ENCODE measurements around the gene MNS1. TPM values are rescaled to one million over a fixed set of nuclear protein-coding genes. Genes with fewer than 3 reads are reported as not detected.

Gene MNS1
- total RNA-seq, 4 donors from 2014 or later, result 0.93 to 2.0 (median 1.3) TPM

GRCh38 chr15:56484287-56484686 is 19.4 kb upstream of the MNS1 start:
- no peaks in the 10 kb centered on the region for H3K9me3 ChIP-seq
- H3K27me3 ChIP-seq, result no peaks in the 10 kb centered on the region
- H3K4me1 ChIP-seq, result no peaks in the 10 kb centered on the region
- no peak overlapping the region for H3K27ac ChIP-seq
- 80 to 83% methylated on average over 1 of the region's 2 CpGs for WGBS, 2 donors (ENCODE audit: low coverage in 1 of 2)
- no peak for ATAC-seq
- no peak overlapping the region for H3K4me3 ChIP-seq
- no peaks in the 10 kb centered on the region for H3K36me3 ChIP-seq
- TF ChIP-seq POLR2AphosphoS5 (IDR thresholded peaks at IDR 0.05), result no peak
- no peak for TF ChIP-seq POLR2A (IDR thresholded peaks at IDR 0.05)
- TF ChIP-seq CTCF (IDR thresholded peaks at IDR 0.05), result no peak
- TF ChIP-seq EP300 (IDR thresholded peaks at IDR 0.05), result no peak

DNA sequence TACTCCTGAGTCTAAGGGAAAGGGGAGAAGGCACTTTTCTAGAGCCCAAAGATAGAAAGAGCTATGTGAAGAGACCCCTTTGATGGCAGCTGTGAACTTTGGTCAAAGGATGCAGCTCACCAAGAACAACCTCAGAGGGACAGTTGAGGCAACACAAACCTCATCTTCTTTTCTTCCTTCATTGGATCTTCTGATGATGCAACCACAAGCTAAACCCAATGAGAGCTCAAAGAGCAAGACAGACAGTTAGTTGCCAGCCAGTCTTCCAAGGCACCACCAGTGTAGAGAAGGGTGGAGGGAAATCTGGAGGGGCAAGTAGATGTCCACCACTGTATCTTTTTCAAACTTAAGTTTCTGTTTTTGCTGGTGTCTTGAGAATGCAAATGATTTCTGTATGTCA is 10.4 kb upstream of the MNS1 start:
- no peaks in the 10 kb centered on the region for H3K9me3 ChIP-seq
- no peaks in the 10 kb centered on the region for H3K4me1 ChIP-seq
- no peaks in the 10 kb centered on the region for H3K27me3 ChIP-seq
- no peaks in the 10 kb centered on the region for H3K36me3 ChIP-seq
- H3K4me3 ChIP-seq, result no peak overlapping the region
- no peak overlapping the region for H3K27ac ChIP-seq
- TF ChIP-seq CTCF (IDR thresholded peaks at IDR 0.05) (no peak), EP300 (IDR thresholded peaks at IDR 0.05) (no peak), POLR2A (IDR thresholded peaks at IDR 0.05) (no peak), POLR2AphosphoS5 (IDR thresholded peaks at IDR 0.05) (no peak)
- ATAC-seq, result no peak

DNA sequence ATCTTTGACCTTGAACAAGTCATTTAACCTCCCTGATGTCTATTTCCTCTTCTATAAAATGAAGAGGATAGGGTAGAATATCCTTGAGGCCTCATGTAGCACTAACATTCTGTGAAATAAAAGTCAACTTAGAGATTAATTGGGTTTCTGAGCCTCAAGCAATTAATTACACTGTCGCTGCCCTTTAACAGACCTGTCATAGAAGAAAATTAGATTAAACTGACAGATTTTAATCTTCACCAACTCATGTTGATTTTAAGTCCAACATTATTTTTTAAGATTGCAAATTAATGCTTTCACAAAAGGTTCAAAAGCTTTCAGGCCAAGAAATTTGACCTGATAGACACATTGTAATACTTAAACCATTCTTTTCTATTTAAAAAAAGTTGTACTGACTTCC is 8.1 kb upstream of the MNS1 start:
- no peaks in the 10 kb centered on the region for H3K36me3 ChIP-seq
- 81 to 90% methylated on average over 1 of the region's 1 CpG for WGBS, 2 donors (ENCODE audit: low coverage in 1 of 2)
- TF ChIP-seq EP300 (IDR thresholded peaks at IDR 0.05), result no peak
- no peak for TF ChIP-seq CTCF (IDR thresholded peaks at IDR 0.05)
- no peak for TF ChIP-seq POLR2AphosphoS5 (IDR thresholded peaks at IDR 0.05)
- TF ChIP-seq POLR2A (IDR thresholded peaks at IDR 0.05), result no peak
- H3K27me3 ChIP-seq, result no peaks in the 10 kb centered on the region
- no peak for ATAC-seq
- H3K27ac ChIP-seq, result no peak overlapping the region
- no peaks in the 10 kb centered on the region for H3K4me1 ChIP-seq
- H3K4me3 ChIP-seq, result no peak overlapping the region
- no peaks in the 10 kb centered on the region for H3K9me3 ChIP-seq

DNA sequence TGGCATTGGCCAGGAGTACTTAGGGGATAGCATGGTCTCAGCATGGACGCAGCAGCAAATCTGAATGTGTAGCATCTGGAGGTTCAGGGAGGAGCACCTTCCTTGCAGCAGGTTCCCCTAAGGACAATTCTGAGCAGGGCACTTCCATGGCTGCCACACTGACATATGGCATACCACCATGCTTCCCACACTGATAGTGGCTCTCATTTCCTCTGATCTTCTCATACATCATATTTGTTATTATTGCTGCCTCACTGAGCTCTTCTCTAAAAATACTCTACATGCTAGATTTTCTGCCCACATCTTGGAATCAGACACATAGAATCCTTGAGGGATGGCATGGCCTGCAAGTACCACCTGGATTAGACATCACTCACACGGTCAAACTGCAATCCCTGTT is 7.3 kb upstream of the MNS1 start:
- H3K27ac ChIP-seq, result no peak overlapping the region
- no peaks in the 10 kb centered on the region for H3K27me3 ChIP-seq
- no peaks in the 10 kb centered on the region for H3K36me3 ChIP-seq
- no peak for TF ChIP-seq EP300 (IDR thresholded peaks at IDR 0.05)
- TF ChIP-seq CTCF (IDR thresholded peaks at IDR 0.05), result no peak
- TF ChIP-seq POLR2A (IDR thresholded peaks at IDR 0.05), result no peak
- TF ChIP-seq POLR2AphosphoS5 (IDR thresholded peaks at IDR 0.05), result no peak
- no peak overlapping the region for H3K4me3 ChIP-seq
- whole genome bisulfite sequencing, 2 donors (ENCODE audit: low coverage in 1 of 2), result 79 to 83% methylated on average over 2 of the region's 2 CpGs
- no peaks in the 10 kb centered on the region for H3K4me1 ChIP-seq
- H3K9me3 ChIP-seq, result no peaks in the 10 kb centered on the region
- ATAC-seq, result no peak

DNA sequence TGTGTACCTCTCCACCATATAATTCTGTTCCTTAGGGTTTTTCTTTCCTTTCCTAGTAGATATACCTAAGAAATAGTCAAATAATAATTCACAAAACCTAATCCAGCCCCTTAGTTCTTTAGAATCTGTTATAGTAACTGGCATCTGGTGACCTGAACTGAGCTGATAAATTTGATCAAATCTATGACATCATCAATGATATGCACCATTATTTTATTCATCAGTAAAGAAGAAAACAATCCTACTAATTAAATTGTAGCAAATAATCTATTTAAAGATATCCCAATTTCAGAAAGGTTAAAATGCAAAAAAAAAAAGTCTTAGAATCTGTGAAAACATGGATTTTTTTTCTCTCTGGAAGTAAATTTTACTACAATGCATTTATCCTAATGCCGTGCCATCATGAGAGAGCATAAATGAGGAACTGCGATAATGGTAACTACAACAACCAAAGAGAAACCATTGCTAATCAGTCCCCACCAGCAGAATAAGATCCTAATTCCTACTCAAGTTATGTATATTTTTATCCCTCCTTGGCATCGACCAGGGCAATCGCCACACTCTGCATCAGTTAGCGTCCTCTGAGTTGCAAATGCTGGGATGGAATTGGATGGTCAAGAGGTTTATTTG is 6.6 kb upstream of the MNS1 start:
- ATAC-seq, result no peak
- no peaks in the 10 kb centered on the region for H3K27me3 ChIP-seq
- no peak overlapping the region for H3K4me3 ChIP-seq
- H3K27ac ChIP-seq, result no peak overlapping the region
- H3K9me3 ChIP-seq, result no peaks in the 10 kb centered on the region
- WGBS, 2 donors (ENCODE audit: low coverage in 1 of 2), result 82 to 96% methylated on average over 4 to 5 of the region's 5 CpGs
- TF ChIP-seq POLR2A (IDR thresholded peaks at IDR 0.05), result no peak
- TF ChIP-seq CTCF (IDR thresholded peaks at IDR 0.05), result no peak
- TF ChIP-seq POLR2AphosphoS5 (IDR thresholded peaks at IDR 0.05), result no peak
- TF ChIP-seq EP300 (IDR thresholded peaks at IDR 0.05), result no peak
- H3K36me3 ChIP-seq, result no peaks in the 10 kb centered on the region
- H3K4me1 ChIP-seq, result no peaks in the 10 kb centered on the region

Measured in gastroesophageal sphincter (tissue), 4 donors.